Embryonic facial prominence (tissue), 1 donor: ENCODE measurements around the gene WDR19.

ENCODE experiments used
- DNase-seq: peaks from one replicate; pipeline ENCODE4 v3.0.0-alpha.2; 2016; ENCODE audit errors: extremely low spot score

WDR19 gene

GRCh38 chr4:39302901-39303300 lies 120.6 kb downstream of the WDR19 start:
- DNase-seq = no peak

GRCh38 chr4:39303871-39304270 lies 121.5 kb downstream of the WDR19 start:
- no peak for DNase-seq

- no peak for DNase-seq
Measured at GRCh38 chr4:39304651-39305050, 122.3 kb downstream of the WDR19 start.

DNA sequence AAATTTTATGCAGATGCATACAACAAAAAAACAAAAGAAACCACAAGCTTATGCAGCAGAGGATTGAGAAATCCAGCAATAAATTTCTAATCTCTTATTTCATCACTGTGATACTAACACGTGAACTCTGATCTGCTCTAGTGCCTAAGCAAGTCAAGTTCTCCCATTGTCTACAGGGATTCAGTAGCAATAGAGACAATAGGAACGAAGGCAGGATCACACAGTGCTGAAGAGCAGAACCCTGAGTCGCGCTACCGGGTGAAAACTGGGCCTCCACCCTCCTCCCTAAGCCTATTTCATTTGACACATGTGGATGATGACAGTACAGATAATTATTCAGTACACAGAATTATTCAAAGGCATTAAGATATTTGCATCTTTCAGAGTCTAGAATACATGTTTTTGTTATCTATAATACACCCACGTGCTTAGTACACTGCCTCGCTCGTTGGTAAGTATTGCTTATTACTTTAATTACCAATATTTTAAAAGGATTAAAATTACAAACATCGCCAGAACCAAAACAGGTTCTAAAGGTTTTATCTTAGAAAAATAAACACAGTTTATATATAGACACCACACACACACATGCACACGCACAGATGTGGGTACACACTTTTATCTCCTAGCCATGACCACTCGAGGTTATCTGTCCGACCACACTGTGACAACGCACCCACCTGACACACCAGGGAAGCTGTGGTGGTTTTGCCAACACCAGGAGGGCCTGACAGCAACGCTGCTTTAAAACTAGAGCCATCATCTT lies 123.8 kb downstream of the WDR19 start:
- no peak for DNase-seq

DNA sequence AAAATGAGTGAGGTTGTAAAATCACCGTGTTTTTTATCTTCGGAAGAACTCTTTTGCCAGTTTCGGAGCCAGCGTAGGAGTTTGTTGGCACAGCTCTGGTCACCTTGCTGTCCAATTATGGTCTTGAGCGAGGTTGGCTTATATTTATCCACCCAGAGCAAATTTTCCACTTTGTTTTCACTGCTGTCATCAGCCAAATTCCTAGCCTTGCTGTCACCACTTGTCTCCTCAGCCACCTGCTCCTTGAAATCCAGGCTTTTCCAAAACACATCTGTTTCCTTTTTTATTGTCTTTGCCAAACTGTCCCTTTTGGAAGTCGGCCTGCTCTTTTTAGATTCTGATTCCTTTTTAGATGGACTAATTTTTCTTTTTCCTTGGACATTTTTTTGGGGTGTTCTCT lies 126.3 kb downstream of the WDR19 start:
- no peak for DNase-seq

- DNase-seq = no peak
Measured at GRCh38 chr4:39312816-39313215, 130.5 kb downstream of the WDR19 start.

DNA sequence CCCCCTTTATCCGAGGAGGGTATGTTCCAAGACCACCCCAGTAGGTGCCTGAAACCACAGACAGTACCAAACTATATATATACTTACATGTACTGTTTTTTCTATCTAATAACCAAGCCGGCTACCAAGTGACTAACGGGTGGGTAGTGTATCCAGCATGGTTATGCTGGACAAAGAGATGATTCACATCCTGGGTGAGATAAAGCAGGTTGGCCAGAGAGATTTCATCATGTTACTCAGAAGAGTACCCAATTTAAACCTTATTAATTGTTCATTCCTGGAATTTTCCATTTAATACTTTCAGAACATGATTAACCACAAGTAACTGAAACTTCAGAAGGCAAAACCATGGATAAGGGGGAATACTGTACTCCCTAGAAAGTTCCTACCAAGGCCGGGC lies 137.3 kb downstream of the WDR19 start:
- no peak for DNase-seq

DNA sequence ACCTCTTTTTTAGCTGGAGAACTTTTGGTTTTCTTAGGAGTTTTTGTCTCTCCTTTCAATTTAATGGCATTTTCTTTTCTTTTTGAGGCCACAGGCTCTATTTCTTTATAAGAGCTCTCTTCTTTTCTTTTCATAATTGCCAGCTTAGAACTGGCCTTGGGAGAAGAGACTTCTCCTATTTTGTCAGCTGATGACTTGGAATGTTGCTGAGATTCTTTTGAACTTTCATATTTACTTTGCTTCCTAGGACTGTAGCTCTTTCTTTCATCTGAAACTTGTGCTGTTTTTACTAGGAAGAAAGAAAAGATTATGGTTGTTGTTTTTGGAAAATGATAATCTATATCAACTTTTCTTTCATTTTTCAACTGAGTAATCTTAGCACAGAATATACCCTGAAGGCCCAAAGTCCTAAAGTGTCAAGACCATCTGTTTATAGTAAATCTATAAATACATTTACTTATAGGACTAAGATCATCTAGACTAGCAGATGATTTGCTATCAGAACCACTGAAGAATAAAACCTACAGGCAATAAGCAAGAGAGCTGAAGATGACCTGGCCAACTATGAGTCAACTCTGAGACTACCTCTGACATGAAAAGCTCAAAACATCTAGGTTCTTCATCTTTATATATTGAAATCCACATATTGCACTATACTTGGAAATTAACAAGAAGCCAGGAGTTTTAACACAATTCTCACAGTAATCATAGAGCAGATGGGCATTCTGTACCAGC lies 138.2 kb downstream of the WDR19 start:
- no peak for DNase-seq

GRCh38 chr4:39323821-39324220 lies 141.5 kb downstream of the WDR19 start:
- DNase-seq = no peak

DNA sequence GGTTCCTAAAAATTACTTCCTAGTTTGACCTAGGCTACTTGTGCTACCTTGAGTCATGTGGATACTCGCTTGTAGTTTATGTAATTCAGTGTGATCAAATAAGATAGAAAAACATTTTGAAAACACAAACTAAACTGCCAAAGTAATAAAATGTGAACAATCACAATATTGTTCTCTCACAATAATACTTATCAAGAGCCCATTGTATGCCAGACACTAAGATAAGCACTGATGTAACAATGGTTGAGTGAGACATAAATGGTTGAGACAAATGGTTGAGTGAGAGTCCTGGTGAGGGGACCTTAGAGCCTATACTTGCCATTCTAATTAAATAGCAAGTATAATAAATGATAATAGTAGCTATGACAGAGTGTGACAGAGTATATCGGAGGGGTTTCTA lies 142.1 kb downstream of the WDR19 start:
- no peak for DNase-seq

DNA sequence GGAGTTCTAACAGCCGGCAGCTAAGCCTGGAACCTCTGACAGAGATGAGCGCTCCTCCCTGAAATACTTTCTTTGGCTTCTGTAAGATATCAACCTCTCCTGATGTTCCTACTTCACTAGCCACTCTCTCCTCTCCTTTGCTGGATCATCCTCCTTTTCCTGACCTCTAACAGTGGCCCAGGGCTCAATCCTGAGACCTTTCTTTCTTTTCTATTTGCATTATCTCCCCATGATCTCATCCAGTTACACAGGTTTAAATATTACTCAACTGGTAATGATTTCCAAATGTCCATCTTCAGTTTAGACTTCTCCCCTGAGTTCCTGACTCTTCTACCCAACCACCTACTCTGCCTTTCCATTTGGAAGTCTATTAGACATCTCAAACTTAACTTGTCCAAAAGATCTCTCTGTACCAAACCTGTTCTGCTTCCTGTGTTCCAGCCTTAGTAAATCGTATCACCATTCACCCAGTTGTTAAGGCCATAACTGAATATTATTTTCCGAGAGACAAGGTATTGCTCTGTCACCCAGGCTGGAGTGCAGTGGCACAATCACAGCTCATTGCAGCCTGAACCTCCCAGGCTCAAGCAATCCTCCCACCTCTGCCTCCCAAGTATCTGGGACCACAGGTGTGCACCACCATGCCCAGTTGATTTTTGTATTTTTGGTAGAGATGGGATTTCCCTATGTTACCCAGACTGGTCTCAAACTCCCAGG lies 142.7 kb downstream of the WDR19 start:
- DNase-seq = no peak

DNA sequence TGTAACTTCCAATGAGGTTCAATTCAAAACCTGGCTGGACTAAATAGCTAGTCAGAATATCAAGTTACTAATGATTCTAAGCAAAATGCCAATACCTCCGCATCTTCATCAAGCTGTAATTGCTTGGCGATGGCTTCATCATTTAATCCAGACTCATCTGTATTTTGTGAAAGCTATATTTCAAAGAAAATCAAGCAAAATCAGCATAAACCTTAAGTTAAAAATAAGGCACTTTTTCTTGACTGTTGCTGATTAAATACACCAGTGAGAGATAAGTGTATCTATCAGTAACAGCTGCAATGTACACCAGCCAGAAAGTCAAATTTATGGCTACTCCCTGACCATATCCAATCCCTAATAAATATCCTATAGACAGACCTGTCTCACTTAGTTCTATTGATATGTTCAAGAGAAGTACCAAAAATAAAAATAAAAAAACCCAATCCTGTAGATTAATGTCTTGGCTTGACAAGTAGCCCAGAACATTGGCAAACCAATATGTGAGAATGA lies 144.2 kb downstream of the WDR19 start:
- no peak for DNase-seq

DNA sequence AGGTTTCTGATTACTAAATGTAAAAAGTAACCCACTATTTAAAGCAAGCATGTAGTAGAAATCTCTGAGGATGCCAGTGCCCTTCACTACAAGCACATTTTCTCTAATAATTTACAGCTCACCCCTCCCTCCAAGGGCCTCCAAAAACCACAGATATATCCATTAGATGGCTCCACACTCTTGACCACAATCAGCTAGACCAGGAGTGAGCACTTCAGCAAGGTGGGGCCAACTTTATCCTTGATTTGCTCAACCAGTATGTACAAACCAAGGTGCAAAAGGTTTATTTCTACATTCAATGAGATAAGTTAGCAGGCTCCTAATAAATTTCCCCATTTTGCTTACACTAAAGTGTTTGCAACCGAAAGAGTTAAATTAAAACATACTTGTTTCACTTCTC lies 148.0 kb downstream of the WDR19 start:
- DNase-seq = no peak

DNA sequence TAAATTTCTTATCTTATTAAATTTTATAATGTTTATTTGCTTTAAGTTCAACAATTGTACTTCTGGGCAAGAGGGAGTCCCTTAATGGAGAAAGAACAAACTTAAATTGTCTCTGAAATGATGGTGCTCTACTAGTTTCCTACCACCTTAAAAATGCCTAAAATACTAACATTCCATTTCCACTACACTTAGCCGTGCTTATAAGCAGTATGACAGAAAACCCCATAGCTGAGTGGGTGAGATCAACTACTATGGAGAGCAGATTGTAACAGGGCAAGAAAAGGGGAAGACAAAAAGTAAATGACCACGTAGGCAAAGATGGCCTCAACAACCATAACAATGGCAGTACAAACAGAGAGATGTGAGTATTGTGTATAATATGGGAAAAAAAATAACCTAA lies 148.9 kb downstream of the WDR19 start:
- DNase-seq = no peak
